Measurements from ENCODE around the gene GNMT. TPM values are rescaled to one million over a fixed set of nuclear protein-coding genes. Genes with fewer than 3 reads are reported as not detected.
"Not testable (repeated sequence)": the region's sequence is repeated elsewhere in the genome, so short reads cannot be mapped to it uniquely, and the experiment has no call there.

Gene GNMT
- polyA plus RNA-seq, 1 donor = 2.1 TPM

DNA sequence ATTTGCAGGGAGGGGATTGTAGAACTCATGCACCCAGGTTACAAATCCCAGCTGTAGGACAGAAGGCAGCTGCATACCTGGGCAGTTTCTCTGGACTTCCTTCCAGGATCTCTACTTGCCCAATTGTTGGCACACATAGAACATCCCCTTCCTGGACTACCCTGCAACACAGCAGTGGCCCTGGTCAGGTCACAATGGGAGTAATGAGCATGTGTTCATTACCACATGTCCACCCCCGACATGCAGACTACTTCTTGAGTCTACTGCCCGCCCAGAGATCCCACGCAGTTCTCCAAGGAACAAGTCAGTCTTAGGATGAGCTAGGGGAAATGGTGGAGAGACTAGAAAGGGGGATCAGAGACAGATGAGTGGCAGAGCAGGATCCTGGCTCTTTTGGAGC is 13.4 kb downstream of the GNMT start:
- no peak for DNase-seq

DNA sequence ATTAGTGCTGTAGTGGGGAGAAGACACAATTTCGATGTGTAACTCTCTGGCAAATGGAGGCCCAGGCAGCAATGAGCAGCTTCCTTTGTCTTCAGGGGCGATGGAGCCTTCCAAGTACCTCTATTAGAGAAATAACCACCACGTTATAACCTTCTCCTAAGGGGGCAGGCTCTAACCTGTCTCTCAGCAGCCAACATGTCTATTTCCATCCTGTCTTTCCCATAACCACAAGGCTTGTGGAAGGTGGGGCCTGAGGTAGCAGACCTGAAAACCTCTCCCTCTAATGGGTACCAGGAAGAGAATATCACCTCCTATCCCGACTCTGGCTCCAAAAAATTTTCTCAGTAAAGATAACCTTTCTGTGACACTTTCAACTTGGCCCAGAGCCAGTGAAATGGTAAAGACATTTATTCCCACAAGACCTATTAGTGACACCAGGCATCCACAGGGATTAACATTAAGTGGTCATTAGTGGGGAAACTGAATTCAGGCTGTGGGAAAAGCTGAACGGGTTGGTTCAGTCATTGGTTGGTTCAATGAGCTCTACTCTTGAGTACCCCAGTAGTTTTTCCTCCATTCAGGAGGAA is 14.5 kb downstream of the GNMT start:
- no peak for DNase-seq

DNA sequence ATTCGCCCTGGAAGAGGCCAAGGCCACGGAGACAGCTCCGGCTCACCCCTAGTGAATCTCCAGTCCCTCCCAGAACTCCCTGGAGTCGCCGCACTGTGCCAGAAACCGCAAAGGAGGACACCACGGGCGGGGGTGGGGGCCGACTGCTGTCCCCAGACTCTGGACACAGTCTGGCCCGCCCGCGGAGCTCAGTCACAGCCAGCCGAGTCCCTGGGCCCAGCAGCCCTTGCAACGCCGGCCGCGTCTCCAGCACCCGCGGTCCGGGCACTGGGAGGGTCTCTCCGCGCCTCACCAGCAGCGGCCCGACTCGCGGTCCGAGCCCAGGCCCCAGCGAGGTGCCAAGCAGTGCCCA is 17.9 kb downstream of the GNMT start:
- no peak for DNase-seq

DNA sequence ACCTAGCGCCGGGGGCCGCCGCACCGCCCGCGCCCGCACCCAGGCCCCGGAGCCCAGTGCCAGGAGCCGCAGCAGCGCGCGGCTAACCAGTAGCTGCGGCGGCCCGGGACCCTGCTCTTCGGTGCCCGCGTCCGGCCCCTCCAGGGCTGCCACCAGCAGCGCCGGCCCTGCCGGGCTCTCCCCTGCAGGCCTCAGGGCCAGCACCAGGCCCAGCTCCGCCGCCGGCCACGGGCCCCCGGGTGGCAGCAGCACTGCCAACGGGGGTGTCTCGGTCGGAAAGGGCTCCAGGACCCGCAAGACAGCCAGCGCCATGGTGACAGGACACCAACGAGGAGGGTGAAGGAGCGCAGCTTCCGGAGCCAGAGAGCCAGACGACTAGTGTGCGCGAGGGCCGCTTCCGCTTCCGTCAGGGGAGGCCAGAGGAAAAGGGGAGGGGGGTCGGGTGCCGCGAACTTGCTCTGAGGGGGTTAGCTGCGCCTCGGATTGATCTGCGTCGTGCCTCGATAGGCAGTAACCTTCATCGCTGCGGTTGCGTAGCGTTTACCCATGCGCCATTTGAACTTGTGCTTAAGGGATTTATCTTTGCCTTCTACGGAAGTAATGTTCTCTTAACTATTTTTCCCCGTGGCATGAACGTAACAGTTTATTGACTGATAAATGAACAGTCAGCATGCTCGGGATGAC is 18.4 kb downstream of the GNMT start, which contains the start of gene PEX6:
Gene PEX6 (minus strand): TSS at position 343 of the 684 bp plus-strand sequence. CDS start 31 bp downstream, at position 312.
- DNase-seq = peak; percentile 84

DNA sequence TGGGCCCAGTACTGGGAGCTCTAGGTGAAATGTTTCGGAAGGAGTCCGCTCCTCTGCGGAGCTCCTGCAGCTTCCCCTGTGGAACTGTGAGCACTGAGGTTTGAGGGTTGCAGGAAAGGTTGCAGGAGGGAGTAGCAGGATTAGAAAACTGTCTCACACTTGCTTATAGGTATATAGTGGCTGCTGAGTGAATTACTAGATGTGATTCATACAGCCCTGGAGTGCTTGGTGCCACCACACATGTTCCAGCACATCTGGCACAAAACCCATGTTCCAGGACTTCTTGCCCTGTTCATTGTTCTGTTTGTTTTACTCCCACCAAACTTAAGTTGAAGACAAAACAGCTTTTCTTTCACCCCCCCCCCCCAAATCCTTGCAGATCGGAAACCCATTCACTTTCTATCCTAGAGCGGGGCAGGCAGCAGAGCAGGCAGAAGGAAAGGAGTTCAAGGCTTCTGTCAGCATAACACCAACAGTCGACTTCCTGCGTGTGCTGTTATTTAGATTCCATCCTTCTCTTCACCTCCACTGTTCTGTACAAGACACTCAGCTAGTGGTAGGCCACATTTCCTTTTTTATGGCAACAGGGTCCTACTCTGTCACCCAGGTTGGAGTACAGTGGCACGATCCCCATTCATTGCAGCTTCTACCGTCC is 19.1 kb downstream of the GNMT start:
- DNase-seq = no peak

DNA sequence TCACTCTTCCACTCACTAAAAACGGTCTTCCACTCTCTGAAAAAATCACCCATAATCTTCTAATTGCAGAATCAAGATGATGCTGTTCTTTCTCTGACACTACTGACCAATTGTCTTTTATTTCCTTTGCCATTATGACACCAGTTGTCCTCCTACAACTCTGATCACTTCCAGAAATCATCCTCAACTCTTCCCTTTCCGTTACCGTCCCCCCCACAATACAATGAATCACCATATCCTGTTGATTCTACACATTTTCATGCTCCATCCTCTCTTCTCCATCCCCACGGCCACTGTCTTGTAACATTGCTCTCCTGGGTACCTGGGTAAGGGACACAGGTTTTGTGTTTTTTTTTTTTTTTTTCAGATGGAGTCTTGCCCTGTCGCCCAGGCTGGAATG is 21.3 kb downstream of the GNMT start:
- DNase-seq = no peak

DNA sequence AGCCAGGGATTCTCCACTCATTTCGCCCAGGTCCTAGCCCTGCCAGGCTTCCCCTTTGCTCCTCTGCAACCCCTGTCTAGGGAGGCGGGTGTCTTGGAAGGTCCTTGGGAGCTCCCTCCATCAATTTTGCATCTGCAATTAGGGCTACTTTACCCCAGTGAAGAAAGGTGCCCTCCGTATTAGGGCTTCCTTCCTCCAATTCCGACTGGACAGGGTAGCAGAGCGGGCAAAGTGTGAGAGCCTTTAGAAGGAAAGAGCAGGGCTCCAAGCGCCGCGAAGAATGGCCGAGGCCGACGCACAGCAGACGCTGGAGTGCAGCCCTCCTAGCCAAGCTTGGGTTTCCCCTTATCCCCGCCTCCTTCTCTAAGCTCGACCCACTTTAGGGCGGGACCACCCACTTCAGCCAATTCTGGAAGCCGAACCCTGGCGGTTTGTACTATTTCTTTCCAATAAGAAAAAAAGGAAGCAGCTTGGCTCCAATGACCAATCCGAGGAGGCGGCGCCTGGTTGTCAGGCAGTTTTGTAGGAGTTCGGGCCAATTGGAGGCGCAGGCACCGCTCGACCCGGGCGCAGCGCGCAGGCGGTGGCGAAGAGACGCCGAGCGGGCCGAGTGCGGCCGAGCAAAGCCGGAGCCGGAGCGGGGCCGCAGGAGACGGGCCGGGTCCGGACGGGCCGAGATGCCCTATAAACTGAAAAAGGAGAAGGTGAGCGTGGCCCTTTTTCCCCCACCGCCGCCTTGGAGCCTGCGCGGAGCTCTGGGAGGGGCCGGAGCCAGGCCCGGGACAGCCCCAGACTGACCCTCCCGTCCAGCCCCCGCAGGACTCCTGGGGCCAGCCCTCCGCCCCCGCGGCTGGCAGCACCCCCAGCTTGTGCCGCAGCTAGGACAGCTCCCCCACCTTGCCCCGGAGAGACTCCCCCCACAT is 23.7 kb downstream of the GNMT start, which contains the start of gene PPP2R5D:
Gene PPP2R5D (plus strand): TSS at position 570 of the 923 bp plus-strand sequence. CDS start 108 bp downstream, at position 678.
- DNase-seq = peak; percentile 99

DNA sequence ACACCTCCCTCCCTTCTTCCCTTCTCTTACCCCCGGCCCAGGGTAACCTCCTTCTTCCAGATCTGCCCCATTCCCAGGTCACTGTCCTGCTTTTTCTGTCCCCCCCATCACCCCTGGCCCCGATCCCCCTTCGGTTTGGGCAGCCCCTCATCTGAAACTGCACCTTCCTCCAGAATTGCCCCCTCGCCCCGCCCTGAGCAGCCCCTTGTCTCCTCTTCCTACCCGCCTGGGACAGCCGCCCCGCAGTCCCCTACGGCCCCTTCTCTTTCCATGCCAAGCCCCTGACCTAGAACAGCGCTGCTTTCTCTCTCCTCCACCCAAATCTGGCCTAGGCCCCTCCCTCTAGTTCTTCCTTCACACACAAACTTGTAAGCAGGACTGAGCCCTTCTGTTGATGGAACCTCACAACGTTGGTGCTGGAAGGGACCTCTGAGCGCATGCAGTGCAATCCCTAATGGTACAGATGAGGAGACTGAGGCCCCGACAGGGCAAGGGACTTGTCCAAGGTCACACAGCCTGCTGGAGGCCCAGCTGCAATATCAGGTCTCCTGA is 24.4 kb downstream of the GNMT start:
- DNase-seq = no peak

DNA sequence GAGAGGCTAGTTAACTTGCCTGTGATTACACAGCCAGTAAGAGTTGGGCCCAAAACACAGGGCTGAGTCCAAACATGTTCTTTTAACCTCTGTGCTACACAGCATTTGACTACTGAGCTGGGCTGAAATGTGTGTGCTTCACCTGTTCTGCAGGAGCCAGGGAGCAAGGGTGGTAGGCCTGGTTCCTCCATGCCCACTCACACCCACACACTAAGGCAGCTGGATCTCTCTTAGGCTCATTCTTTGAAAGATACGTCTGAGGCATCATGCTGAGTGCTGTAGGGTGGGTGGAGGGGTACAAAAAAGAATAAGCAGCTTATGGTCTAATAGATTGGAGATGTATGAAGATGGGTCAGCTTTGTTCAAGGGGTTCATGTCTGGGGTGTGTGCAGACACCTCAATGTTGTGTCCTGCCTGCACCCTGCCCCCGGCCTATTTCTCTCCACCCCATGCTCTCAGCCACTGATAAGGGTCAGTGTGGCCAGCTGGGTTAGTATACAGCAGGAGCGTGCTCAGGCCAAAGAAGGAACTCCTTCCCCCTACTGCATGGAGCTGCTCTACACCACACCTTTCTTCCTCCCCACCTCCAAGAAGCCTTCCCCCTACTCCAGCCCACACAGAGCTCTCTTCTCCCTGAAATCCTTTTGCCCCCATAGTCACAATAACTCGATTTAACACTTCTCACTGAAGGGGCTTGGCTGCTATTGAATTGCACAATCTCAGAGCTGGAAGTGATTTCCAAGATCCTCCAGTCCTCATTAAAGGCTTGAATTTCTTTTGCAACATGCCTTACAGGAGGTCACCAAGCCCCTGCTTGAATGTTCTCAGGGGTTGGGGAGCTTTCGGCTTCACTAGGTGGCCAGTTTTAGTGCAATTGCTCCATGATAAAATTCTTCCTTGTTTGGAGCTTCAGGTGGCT is 27.2 kb downstream of the GNMT start:
- no peak for DNase-seq

DNA sequence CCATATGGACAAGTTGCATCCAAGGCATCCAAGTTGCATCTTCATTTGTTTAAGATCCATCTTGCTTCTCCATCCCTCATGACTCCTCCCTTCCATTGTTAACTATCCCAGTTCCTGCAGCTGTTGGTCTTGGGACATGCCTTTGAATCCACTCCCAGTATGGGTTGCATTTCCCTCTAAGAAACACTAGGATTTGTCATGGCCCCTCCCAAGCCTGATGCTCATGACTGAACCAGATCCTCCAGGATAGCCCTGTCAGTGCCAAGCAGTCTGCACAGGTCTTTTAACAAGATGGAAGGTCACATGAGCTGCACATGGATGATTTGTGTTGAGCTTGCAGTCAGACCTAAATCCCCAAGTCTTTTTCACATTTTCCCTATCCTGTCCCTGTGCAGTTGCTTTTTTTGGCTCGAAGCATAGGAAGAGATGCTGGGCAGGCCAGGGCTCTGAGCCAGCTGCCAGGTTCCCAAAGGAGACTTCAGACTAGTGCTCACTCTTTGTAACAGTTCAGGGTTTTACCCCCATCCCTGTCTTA is 28.0 kb downstream of the GNMT start:
- DNase-seq = no peak

DNA sequence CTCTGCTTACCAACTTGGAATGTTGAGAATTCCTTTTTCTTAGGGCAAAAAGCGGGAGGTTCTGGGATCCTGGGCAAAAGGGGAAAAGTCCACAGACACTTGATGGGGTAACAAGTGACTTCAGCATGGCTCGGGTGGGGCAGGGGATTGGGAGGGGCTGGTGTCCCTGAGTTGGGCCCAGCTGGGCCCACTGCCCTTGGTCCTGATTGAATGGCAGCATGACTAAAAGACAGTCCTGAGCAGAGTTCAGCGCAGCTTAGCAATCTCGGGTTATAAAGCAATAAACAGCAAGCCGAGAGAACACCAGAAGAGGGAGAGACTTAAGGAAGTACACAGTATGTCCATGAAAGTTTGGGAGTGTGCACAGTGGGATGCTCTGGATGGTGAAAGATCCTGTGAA is 29.4 kb downstream of the GNMT start:
- DNase-seq = no peak

DNA sequence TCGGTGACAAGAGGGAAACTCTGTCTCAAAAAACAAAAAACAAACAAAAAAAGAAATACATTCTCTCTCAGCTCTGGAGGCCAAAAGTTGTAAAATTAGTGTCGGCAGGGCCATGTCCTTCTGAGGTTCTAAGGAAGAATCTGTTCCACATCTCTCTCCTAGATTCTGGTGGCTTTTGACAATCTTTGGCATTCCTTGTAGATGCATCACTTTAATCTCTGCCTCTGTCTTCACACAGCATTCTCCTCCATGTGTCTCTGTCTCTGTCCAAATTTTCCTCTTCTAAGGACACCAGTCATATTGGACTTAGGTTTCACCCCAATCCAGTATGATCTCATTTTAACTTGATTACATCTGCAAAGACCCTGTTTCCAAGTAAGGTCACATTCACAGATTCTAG is 32.9 kb downstream of the GNMT start:
- no peak for DNase-seq

DNA sequence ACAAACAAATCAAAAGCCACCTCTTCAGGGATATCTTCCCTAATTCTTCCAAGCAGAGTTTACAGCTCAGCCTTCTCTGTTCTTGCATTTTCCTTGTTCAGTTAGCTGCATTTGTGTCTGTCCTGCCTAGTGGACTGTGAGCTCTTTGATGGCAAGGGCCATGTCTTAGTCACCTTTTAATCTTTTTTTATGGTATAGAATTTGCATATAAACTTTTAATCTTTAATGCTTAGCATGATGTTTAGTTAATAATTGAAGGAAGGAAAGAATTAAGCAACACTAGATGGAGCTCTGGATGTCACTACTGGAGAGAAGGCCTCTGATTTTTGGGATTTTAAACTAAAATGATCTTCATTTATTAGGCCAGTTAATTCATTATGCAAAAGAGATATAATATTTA is 36.0 kb downstream of the GNMT start:
- no peak for DNase-seq

DNA sequence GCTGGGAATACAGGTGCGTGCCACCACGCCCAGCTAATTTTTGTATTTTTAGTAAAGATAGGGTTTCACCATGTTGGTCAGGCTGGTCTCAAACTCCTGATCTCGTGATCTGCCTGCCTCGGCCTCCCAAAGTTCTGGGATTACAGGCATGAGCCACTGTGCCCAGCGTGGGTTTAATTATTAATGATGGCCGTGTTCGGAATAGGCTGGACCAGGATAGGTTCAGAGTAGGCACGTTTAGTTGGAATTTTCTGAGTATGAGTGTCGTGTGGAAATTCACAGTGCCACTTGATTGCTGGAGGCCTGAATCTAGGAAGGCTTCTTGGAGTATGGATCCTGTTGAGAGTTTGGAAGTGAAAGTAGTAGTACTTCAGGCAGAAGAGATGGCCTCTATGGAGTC is 37.7 kb downstream of the GNMT start:
- not testable (repeated sequence) for DNase-seq

DNA sequence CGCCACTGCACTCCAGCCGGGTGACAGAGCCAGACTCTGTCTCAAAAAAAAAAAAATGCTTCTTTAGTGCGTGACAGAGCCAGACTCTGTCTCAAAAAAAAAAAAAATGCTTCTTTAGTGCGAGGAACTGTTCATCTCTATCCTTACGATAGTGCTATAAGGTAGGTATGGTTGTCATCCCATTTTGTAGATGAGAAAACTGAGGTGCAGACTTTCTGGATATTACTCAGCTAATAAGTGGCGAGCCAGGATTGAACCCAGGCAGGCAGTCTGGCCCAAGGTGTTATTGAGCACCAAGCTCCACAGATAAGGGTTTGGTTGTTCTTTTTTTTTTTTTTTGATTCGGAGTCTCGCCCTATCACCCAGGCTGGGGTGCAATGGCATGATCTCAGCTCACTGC is 41.3 kb downstream of the GNMT start:
- no peak for DNase-seq

DNA sequence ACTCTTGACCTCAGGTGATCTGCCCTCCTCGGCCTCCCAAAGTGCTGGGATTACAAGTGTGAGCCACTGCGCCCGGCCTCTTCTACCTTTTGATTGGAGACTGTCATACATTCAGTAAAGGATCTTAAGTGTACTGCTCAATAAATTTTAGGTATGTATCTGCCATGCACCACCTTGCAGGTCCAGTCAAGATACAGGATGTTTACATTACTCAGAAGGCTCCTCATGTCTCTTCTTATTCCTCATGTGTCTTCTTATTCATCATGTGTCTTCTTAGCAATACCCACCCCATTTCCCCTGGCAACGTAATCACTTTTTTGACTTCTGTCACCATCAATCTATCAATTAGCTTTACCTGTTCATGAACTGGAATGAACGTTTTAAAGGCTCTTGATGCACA is 45.3 kb downstream of the GNMT start:
- DNase-seq = no peak

DNA sequence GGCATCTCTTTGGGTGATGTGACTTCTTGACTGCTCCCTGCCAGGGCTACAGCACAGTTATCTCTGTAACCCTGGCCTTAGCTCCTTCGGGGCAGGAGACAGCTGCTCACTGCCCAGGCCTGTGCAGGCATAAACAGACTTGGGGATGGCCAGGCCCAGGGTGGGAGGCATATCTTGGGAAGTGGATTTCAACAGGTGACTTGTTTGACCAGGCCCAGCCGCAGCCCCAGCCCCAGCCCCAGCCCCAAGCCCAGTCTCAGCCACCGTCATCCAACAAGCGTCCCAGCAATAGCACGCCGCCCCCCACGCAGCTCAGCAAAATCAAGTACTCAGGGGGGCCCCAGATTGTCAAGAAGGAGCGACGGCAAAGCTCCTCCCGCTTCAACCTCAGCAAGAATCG is 45.7 kb downstream of the GNMT start:
- DNase-seq = no peak

DNA sequence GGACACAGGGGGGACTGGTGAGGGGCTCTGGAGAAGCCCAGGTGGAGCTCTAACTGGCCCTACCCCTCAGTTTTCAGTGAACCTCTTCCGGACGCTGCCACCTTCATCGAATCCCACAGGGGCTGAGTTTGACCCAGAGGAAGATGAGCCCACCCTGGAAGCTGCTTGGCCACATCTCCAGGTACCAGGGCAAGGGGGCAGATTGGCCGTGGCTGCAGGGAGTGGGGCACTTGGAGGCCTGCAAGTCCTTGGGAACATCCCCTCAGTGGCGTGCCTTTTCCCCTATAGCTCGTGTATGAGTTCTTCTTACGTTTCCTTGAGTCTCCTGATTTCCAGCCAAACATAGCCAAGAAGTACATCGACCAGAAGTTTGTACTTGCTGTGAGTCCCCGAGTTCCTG is 46.6 kb downstream of the GNMT start:
- DNase-seq = no peak

DNA sequence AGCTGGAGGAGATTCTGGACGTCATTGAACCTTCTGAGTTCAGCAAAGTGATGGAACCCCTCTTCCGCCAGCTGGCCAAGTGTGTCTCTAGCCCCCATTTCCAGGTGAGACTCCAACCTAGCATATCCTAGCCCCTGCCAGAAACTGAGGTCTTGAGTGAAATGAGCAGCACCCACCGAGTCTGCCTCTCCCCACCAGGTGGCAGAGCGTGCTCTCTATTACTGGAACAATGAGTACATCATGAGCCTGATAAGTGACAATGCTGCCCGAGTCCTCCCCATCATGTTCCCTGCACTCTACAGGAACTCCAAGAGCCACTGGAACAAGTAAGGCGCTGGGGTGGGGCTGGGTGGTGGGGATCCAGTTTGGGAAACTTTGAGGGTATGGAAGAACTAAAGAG is 48.6 kb downstream of the GNMT start:
- DNase-seq = no peak

DNA sequence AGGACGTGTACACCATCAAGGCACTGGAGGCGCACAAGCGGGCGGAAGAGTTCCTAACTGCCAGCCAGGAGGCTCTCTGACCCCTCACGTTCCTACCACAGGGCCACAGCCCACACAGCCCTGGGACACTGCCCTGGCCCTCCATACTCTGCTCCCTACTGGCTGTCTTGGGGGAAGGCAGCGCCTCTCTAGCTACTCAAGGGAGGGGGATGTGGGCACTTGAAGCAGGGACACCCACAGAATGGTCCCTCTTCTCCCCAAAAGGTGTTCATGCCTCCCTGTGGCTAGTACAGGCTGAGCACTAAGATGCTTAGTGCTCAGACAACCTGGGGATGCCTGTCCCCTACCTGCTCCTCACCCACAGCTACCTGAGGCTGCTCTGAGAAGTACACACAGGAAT is 50.7 kb downstream of the GNMT start:
- no peak for DNase-seq

DNA sequence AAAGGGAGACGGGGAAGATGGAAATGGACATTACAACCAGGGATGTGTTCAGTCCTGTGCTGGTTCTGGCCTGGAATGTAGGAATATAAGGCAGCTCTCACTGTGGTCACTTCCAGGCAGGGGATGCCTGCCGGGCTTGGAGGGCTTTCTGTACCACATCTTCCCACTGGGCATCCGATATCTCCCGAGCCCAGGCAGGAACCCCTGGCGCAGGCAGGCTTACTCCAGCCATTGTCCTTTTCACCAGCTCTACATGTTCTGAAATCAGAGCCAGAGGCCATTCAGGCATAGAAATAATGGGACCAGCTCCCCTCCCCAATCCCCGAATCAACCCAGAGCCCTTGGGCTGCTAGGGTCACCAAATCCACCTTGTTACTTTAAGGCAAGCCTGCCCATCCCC is 51.8 kb downstream of the GNMT start:
- no peak for DNase-seq
